ENCODE results near the gene TMEM154. TPM values are rescaled to one million over a fixed set of nuclear protein-coding genes. Genes with fewer than 3 reads are reported as not detected.

Gene TMEM154
- polyA plus RNA-seq, 3 donors = 24.7 to 157 (median 117) TPM

- Histone ChIP-seq H4K20me1 (ENCODE audit: insufficient read depth, low read length) (no peaks in the 10 kb centered on the region), H3K4me2 (replicated peaks; ENCODE audit: extremely low read depth, low read length, poor library complexity, severe bottlenecking) (peak overlapping the region; percentile 43), H3K9me3 (replicated peaks in 1 of 2; ENCODE audit: control insufficient read depth in 1 of 2, insufficient read depth in 1 of 2, low read length in 2 of 2) (no peaks in the 10 kb centered on the region), H3K9ac (ENCODE audit: insufficient read depth, low read length, poor library complexity, severe bottlenecking) (no peak overlapping the region), H3K27ac (ENCODE audit: low read depth in 1 of 2, low read length in 2 of 2) (peak overlapping the region; percentile 29 to 60), H3K4me1 (ENCODE audit: control insufficient read depth in 1 of 2, insufficient read depth in 2 of 2, low read length in 2 of 2) (peaks cover 21 to 28% of the 10 kb centered on the region in 2 donors), H3K36me3 (replicated peaks in 1 of 2; ENCODE audit: control insufficient read depth in 1 of 2, insufficient read depth in 2 of 2, low read length in 2 of 2) (no peaks in the 10 kb centered on the region), H3K27me3 (ENCODE audit: control insufficient read depth in 2 of 2, insufficient read depth in 2 of 2, low read length in 2 of 2) (no peaks in the 10 kb centered on the region), H2AFZ (ENCODE audit: insufficient read depth, low read depth, low read length, poor library complexity, severe bottlenecking) (peak overlapping the region; percentile 4), H3K4me3 (replicated peaks in 1 of 3; ENCODE audit: low read depth in 2 of 3, low read length in 3 of 3) (peak overlapping the region in 1 of 3 experiments; percentile 33), H3K79me2 (ENCODE audit: insufficient read depth, low read length) (no peaks in the 10 kb centered on the region)
- no peak for TF ChIP-seq CTCF (IDR thresholded peaks at IDR 0.05)
- H3K27ac Mint-ChIP-seq = peak overlapping the region; percentile 78 to 92 (median 85)
- peak overlapping the region in 1 of 2 donors; percentile 61 for H3K4me3 Mint-ChIP-seq
- peaks cover 0 to 6% (median 0%) of the 10 kb centered on the region in 7 donors for H3K9me3 Mint-ChIP-seq
- intact Hi-C loops (cut with micrococcal nuclease) = no loop called here
- H3K4me1 Mint-ChIP-seq = peaks cover 26% of the 10 kb centered on the region
- H3K36me3 Mint-ChIP-seq = no peaks in the 10 kb centered on the region
- H3K27me3 Mint-ChIP-seq (ENCODE audit: low read depth in 3 of 3) = peaks cover 2 to 10% (median 9%) of the 10 kb centered on the region in 3 donors
- DNase-seq = peak; percentile 76 to 83 (median 82)
- WGBS (ENCODE audit: insufficient coverage) = 43% methylated on average over 2 of the region's 5 CpGs
Measured at GRCh38 chr4:152696764-152697261, 17.0 kb upstream of the TMEM154 start.

- peaks cover 30 to 37% of the 10 kb centered on the region in 2 donors for H3K4me1 ChIP-seq (ENCODE audit: control insufficient read depth in 1 of 2, insufficient read depth in 2 of 2, low read length in 2 of 2)
- H3K4me3 ChIP-seq (replicated peaks in 1 of 3; ENCODE audit: low read depth in 2 of 3, low read length in 3 of 3) = no peak overlapping the region
- intact Hi-C loops (cut with micrococcal nuclease) = no loop called here
- peaks cover 0 to 7% (median 2%) of the 10 kb centered on the region in 3 donors for H3K27me3 Mint-ChIP-seq (ENCODE audit: low read depth in 3 of 3)
- H3K27ac ChIP-seq (ENCODE audit: low read depth in 1 of 2, low read length in 2 of 2) = no peak overlapping the region
- no peak for DNase-seq
- H3K27ac Mint-ChIP-seq = no peak overlapping the region
- peaks cover 36% of the 10 kb centered on the region for H3K4me1 Mint-ChIP-seq
- no peak overlapping the region for H3K4me2 ChIP-seq (replicated peaks; ENCODE audit: extremely low read depth, low read length, poor library complexity, severe bottlenecking)
- H3K4me3 Mint-ChIP-seq = no peak overlapping the region
- no peaks in the 10 kb centered on the region for H3K36me3 ChIP-seq (replicated peaks in 1 of 2; ENCODE audit: control insufficient read depth in 1 of 2, insufficient read depth in 2 of 2, low read length in 2 of 2)
- TF ChIP-seq CTCF (IDR thresholded peaks at IDR 0.05) = no peak
- H2AFZ ChIP-seq (ENCODE audit: insufficient read depth, low read depth, low read length, poor library complexity, severe bottlenecking) = no peak overlapping the region
- H3K36me3 Mint-ChIP-seq = no peaks in the 10 kb centered on the region
- 100% methylated on average over 3 of the region's 5 CpGs for WGBS (ENCODE audit: insufficient coverage)
- no peaks in the 10 kb centered on the region for H3K27me3 ChIP-seq (ENCODE audit: control insufficient read depth in 2 of 2, insufficient read depth in 2 of 2, low read length in 2 of 2)
- H3K9me3 ChIP-seq (replicated peaks in 1 of 2; ENCODE audit: control insufficient read depth in 1 of 2, insufficient read depth in 1 of 2, low read length in 2 of 2) = no peaks in the 10 kb centered on the region
- H3K9ac ChIP-seq (ENCODE audit: insufficient read depth, low read length, poor library complexity, severe bottlenecking) = no peak overlapping the region
- no peaks in the 10 kb centered on the region for H3K79me2 ChIP-seq (ENCODE audit: insufficient read depth, low read length)
- peaks cover 0 to 1% (median 0%) of the 10 kb centered on the region in 7 donors for H3K9me3 Mint-ChIP-seq
- no peaks in the 10 kb centered on the region for H4K20me1 ChIP-seq (ENCODE audit: insufficient read depth, low read length)
Measured at GRCh38 chr4:152693871-152694270, 14.1 kb upstream of the TMEM154 start.
